HepG2 (cell line): ENCODE data around the gene DAAM2. TPM values are rescaled to one million over a fixed set of nuclear protein-coding genes. Genes with fewer than 3 reads are reported as not detected.

Experiments
- ATAC-seq: fragments of 200-7000 bp; cut with Tn5 transposase; 3 replicates; pipeline ENCODE4 v1.9.1; 2020; ENCODE audit warnings: mild to moderate bottlenecking, moderate library complexity
- BruUV-seq: library from RNA; stranded (reverse); fragments of 400-500 nt; replicated peaks from 2 replicates; lab custom pipeline; 2021; lab: Mats Ljungman, UMichigan
- CTCF ChIA-PET: fragments of 300-600 bp; formaldehyde crosslinking; extraction: SDS; loops from one replicate; lab custom pipeline; 2021; ENCODE audit warnings: low total read pairs, inconsistent platforms, low intra/inter-chr PET ratio; lab: Yijun Ruan, JAX
- POLR2A ChIA-PET: fragments of 350-600 bp; sonication (Branson Sonifier 250); formaldehyde crosslinking; loops from one replicate; lab custom pipeline; 2020; ENCODE audit warnings: antibody characterized with exemption, inconsistent platforms; lab: Yijun Ruan, JAX
- DNase-seq: peaks from one replicate; pipeline ENCODE4 v3.0.0-alpha.2; 2015; ENCODE audit warnings: low spot score
- FAIRE-seq: peaks from 3 replicates; lab custom pipeline; 2011; peaks lifted over from hg19 to GRCh38; lab: Jason Lieb, UNC
- H2AFZ ChIP-seq: one replicate; pipeline ENCODE4 v1.6.1; 2011; ENCODE audit warnings: low read length, inconsistent platforms
- H3K27ac ChIP-seq: fragments of 300-600 bp; 3 replicates; pipeline ENCODE4 v1.8.0; 2011; ENCODE audit warnings: mixed run types, mild to moderate bottlenecking, mixed read lengths, low read length, inconsistent platforms; ENCODE audit not compliant: insufficient read depth; ENCODE audit errors: extremely low read length
- H3K27me3 ChIP-seq, 2 experiments: fragments of 200-600 bp in 1 of 2; 2 replicates in 1 of 2; 3 replicates in 1 of 2; pipeline versions ENCODE4 v1.6.0 to v1.8.0; 2011; ENCODE audit warnings: low read length in 2 of 2, mild to moderate bottlenecking in 2 of 2, moderate library complexity in 2 of 2, inconsistent platforms in 1 of 2; ENCODE audit not compliant: insufficient read depth in 2 of 2, control insufficient read depth in 1 of 2
- H3K36me3 ChIP-seq, 2 experiments: fragments of 200-600 bp in 1 of 2; replicated peaks in 1 of 2; 2 replicates in 1 of 2; 3 replicates in 1 of 2; pipeline versions ENCODE4 v1.5.1 to v1.8.0; 2011; ENCODE audit warnings: low read length in 2 of 2, inconsistent platforms in 1 of 2; ENCODE audit not compliant: insufficient read depth in 2 of 2, control insufficient read depth in 1 of 2
- H3K4me1 ChIP-seq: 2 replicates; pipeline ENCODE4 v1.5.1; 2012; ENCODE audit warnings: low read length, inconsistent platforms; ENCODE audit not compliant: insufficient read depth
- H3K4me2 ChIP-seq: 2 replicates; pipeline ENCODE4 v1.6.0; 2011; ENCODE audit warnings: low read depth, low read length, inconsistent platforms
- H3K4me3 ChIP-seq, 3 experiments: fragments of 200-600 bp in 1 of 3; sonication (generic), shearing (Covaris generic) in 1 of 3; replicated peaks in 1 of 3; 2 replicates each; pipeline ENCODE4 v1.5.1; 2011 to 2016; ENCODE audit warnings: low read length in 3 of 3, inconsistent platforms in 2 of 3, low read depth in 2 of 3, mild to moderate bottlenecking in 2 of 3, control low read depth in 1 of 3, mixed read lengths in 1 of 3; ENCODE audit not compliant: insufficient read depth in 1 of 3
- H3K79me2 ChIP-seq: one replicate; pipeline ENCODE4 v1.6.1; 2011; ENCODE audit warnings: low read length, inconsistent platforms; ENCODE audit not compliant: insufficient read depth
- H3K9ac ChIP-seq: 2 replicates; pipeline ENCODE4 v1.6.0; 2011; ENCODE audit warnings: mild to moderate bottlenecking, low read depth, low read length, inconsistent platforms; ENCODE audit not compliant: insufficient read depth
- H3K9me3 ChIP-seq: 2 replicates; pipeline ENCODE4 v1.5.1; 2012; ENCODE audit warnings: mild to moderate bottlenecking, low read length
- H4K20me1 ChIP-seq: 2 replicates; pipeline ENCODE4 v1.6.0; 2011; ENCODE audit warnings: inconsistent platforms, mild to moderate bottlenecking, low read length, moderate library complexity; ENCODE audit not compliant: insufficient read depth
- SIN3B ChIP-seq: fragments of 150-350 bp; IDR thresholded peaks from 2 replicates; pipeline ENCODE4 v1.6.1; 2014; ENCODE audit warnings: low read length
- ZBTB49 ChIP-seq: sonication (generic); formaldehyde crosslinking; IDR thresholded peaks from 2 replicates; pipeline ENCODE4 v1.4.0; 2020; ENCODE audit warnings: missing genetic modification reagents, borderline replicate concordance
- ZC3H4 ChIP-seq: sonication (generic); formaldehyde crosslinking; IDR thresholded peaks from 2 replicates; pipeline ENCODE4 v1.4.0; 2020; ENCODE audit warnings: missing genetic modification reagents, borderline replicate concordance
- ZFP36 ChIP-seq: fragments of 150-350 bp; IDR thresholded peaks from 2 replicates; pipeline ENCODE4 v1.6.1; 2018; ENCODE audit warnings: borderline replicate concordance, low read length, low read depth; ENCODE audit not compliant: partially characterized antibody
- ZFYVE20 ChIP-seq: sonication (generic); formaldehyde crosslinking; IDR thresholded peaks from 2 replicates; pipeline ENCODE4 v1.8.0; 2023; ENCODE audit warnings: low read depth, mild to moderate bottlenecking, moderate library complexity, missing genetic modification reagents, borderline replicate concordance
- ZNF24 ChIP-seq: fragments of 450-650 bp; IDR thresholded peaks from 2 replicates; pipeline ENCODE4 v1.6.1; 2017; ENCODE audit warnings: antibody characterized with exemption, mild to moderate bottlenecking
- ZNF382 ChIP-seq: sonication (generic); formaldehyde crosslinking; IDR thresholded peaks from 2 replicates; pipeline ENCODE4 v1.5.0; 2020; ENCODE audit warnings: missing genetic modification reagents, mild to moderate bottlenecking, borderline replicate concordance
- WGBS: methylation state at CpG from one replicate; pipeline ENCODE4 v1.1.6; 2017; ENCODE audit warnings: low lambda C conversion rate; 5-methylcytosine and 5-hydroxymethylcytosine counted together
- in situ Hi-C: cut with HindIII; loops from 2 replicates; pipeline ENCODE4 v1.10.0; 2017; ENCODE audit warnings: low pct_unique_long_range_greater_than_20kb; ENCODE audit not compliant: extremely low pct_ligation_motif_present
- intact Hi-C: fragments of 100-400 bp; cut with micrococcal nuclease; formaldehyde crosslinking; loops from one replicate; pipeline ENCODE4 v1.10.0; 2022; ENCODE audit not compliant: unreplicated experiment
- polyA plus RNA-seq, 8 experiments: library from polyadenylated mRNA; depleted of rRNA in 3 of 8; stranded (reverse) in 7 of 8; unstranded in 1 of 8; fragments of >200 nt; fragmentation: Illumina TruSeq in 4 of 8; extraction: Trizol in 4 of 8; gene quantifications; 2 replicates each; pipeline versions ENCODE4 v1.2.1 to v1.2.3, GENCODE V29; 2011 to 2016; ENCODE audit warnings: low read depth in 4 of 8, missing spikeins in 1 of 8, mixed read lengths in 1 of 8; ENCODE audit not compliant: insufficient read depth in 1 of 8
- total RNA-seq, 5 experiments: library from RNA; depleted of rRNA; stranded (reverse); fragments of >200 nt; fragmentation: Illumina TruSeq; extraction: Trizol; gene quantifications; 2 replicates each; pipeline ENCODE4 v1.2.3, GENCODE V29; 2016; ENCODE audit warnings: low read depth in 1 of 5
- TF ChIP-seq, protein P1 (sequence below): sonication (generic); formaldehyde crosslinking; IDR thresholded peaks from 2 replicates; pipeline ENCODE4 v1.4.0; 2020; ENCODE audit warnings: missing genetic modification reagents

Gene DAAM2
- total and polyA plus RNA-seq, 2 of the 13 experiments (the other 11 are each of a cell fraction or from before 2014, with no cell fraction given): 0.01 TPM; not detected in 1

GRCh38 chr6:39756582-39756981 lies 35.6 kb upstream of the DAAM2 start:
- Histone ChIP-seq H3K9me3 (no peaks in the 10 kb centered on the region), H3K27ac (no peak overlapping the region), H3K36me3 (no peaks in the 10 kb centered on the region), H3K4me2 (no peak overlapping the region), H2AFZ (no peak overlapping the region), H3K9ac (no peak overlapping the region)
- FAIRE-seq (no peak), DNase-seq (no peak)
- BruUV-seq: no TSS peak
- intact Hi-C loops: no loop called here
- no peak for TF ChIP-seq ZNF24
- no peak for TF ChIP-seq SIN3B
- no peak for TF ChIP-seq ZBTB49 (CRISPR knock-in tag)
- TF ChIP-seq, protein P1, sequence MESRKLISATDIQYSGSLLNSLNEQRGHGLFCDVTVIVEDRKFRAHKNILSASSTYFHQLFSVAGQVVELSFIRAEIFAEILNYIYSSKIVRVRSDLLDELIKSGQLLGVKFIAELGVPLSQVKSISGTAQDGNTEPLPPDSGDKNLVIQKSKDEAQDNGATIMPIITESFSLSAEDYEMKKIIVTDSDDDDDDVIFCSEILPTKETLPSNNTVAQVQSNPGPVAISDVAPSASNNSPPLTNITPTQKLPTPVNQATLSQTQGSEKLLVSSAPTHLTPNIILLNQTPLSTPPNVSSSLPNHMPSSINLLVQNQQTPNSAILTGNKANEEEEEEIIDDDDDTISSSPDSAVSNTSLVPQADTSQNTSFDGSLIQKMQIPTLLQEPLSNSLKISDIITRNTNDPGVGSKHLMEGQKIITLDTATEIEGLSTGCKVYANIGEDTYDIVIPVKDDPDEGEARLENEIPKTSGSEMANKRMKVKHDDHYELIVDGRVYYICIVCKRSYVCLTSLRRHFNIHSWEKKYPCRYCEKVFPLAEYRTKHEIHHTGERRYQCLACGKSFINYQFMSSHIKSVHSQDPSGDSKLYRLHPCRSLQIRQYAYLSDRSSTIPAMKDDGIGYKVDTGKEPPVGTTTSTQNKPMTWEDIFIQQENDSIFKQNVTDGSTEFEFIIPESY: no peak
- no peak for TF ChIP-seq ZFP36
- no peak for TF ChIP-seq ZFYVE20 (CRISPR knock-in tag)
- TF ChIP-seq ZC3H4 (CRISPR knock-in tag): no peak
- TF ChIP-seq ZNF382 (CRISPR knock-in tag): no peak
- TF ChIP-seq, all 625 proteins: peak for 0
- Histone ChIP-seq H3K27me3 (no peaks in the 10 kb centered on the region; a peak in 1 of 5 replicates), H3K4me3 (no peak overlapping the region), H3K4me1 (no peaks in the 10 kb centered on the region), H3K79me2 (no peaks in the 10 kb centered on the region), H4K20me1 (no peaks in the 10 kb centered on the region)
- WGBS: 67% methylated on average over 2 of the region's 2 CpGs
- in situ Hi-C loops: no loop called here
- CTCF ChIA-PET: no interaction called here
- ATAC-seq: no peak
- POLR2A ChIA-PET: no interaction called here
